ENCODE results near the gene TBXAS1.

The TBXAS1 gene

DNA sequence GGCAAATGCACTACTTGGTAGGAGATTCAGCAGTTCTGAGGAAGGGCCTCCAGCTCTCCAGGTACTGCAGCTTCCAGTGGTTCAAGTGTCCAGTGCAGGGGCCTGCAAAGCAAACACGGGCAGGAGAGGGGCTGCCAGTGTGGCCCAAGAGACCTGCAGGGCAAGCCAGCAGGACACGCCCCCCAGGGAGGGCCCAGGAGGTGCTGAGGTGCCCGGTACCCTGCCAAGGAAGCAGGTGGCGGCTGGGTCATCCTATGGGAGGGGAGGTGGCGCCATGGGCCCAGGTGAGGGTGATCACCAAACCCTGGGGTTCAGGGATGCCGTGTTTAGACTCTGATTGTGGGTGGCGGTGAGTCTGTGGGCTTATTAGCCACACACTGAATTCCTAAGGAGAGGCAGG lies 188.0 kb downstream of the TBXAS1 start:
- TF ChIP-seq, protein P1, sequence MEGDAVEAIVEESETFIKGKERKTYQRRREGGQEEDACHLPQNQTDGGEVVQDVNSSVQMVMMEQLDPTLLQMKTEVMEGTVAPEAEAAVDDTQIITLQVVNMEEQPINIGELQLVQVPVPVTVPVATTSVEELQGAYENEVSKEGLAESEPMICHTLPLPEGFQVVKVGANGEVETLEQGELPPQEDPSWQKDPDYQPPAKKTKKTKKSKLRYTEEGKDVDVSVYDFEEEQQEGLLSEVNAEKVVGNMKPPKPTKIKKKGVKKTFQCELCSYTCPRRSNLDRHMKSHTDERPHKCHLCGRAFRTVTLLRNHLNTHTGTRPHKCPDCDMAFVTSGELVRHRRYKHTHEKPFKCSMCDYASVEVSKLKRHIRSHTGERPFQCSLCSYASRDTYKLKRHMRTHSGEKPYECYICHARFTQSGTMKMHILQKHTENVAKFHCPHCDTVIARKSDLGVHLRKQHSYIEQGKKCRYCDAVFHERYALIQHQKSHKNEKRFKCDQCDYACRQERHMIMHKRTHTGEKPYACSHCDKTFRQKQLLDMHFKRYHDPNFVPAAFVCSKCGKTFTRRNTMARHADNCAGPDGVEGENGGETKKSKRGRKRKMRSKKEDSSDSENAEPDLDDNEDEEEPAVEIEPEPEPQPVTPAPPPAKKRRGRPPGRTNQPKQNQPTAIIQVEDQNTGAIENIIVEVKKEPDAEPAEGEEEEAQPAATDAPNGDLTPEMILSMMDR (conservative IDR thresholded peaks at IDR 0.05) = no peak
- H3K27ac ChIP-seq = no peak overlapping the region

DNA sequence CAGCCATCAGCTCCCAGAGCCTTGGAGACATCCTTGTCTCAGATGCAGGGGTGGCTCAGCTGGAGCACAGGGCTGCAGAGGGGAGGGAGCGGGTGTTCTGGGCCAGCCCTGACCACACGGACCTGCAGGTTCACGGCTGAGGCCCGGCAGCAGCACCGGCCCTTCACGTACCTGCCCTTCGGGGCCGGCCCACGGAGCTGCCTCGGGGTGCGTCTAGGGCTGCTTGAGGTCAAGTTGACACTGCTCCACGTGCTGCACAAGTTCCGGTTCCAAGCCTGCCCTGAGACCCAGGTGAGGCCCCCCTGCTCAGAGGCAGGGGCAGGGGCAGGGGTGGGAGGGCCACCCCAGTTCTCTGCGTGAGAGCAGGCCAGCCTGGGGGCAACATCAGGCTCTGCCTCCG lies 188.5 kb downstream of the TBXAS1 start:
- no peak overlapping the region for H3K27ac ChIP-seq
- TF ChIP-seq, protein P1 (conservative IDR thresholded peaks at IDR 0.05) = no peak

DNA sequence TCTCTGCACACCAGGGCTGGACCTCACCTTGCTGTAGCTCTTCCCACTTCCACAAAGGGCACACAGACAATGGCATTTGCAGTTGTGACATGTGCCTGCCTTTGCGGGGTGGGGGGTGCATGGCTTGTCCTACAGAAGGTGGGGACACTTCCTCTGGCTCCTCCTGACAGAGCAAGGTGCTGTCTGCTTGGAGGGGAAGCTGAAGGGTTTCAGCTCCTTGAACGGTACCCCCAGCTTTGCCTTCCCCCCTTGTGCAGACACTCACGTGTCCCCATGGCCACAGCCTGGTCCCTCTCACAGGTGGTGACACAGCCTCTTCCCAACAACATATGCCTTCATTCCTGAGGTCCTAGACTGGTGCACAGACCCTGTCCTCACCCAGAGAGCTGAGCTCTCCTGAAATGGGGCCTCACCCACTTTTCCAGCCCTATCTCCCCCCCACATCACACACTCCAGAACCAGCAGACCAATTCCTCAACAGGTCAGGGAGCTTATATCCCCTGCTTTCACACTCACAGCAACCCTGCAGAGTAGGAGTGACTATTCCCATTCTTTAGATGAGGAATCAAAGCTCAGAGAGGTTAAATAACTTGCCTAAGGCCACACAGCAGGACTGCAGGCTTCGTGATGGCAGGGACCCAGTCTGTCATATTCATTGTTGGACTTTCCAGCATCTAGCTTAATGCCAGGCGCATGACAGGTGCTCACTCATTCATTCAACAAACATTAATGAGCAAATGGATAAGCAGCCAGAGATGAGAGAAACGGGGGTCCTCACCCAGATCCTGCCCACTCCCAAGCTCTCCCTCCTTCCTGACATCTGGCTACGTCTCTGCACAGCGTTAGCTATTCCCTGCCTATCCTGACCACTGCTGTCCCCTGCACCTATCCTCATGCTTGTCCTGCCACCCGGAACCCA lies 189.3 kb downstream of the TBXAS1 start:
- TF ChIP-seq, protein P1 (conservative IDR thresholded peaks at IDR 0.05) = no peak
- no peak overlapping the region for H3K27ac ChIP-seq

DNA sequence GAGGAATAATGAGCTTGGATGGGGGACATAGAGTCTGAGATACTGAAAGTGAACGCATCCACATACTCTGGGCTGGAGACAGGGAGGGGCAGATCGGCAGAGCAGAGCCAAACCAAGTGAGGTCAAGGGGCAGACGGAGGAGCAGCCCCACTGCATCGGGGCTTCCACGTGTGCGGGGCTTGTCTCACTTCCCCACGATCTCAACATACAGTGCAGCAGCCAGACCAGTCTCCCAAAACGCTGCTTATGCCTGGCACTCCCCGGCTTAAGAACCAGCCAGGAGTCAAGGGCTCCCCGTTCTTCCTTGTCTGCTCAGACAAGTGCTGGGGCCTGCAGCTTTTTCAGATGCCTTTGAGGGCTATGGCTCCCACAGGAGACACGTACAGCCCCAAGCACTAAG lies 190.1 kb downstream of the TBXAS1 start:
- no peak overlapping the region for H3K27ac ChIP-seq
- TF ChIP-seq, protein P1 (conservative IDR thresholded peaks at IDR 0.05) = no peak

DNA sequence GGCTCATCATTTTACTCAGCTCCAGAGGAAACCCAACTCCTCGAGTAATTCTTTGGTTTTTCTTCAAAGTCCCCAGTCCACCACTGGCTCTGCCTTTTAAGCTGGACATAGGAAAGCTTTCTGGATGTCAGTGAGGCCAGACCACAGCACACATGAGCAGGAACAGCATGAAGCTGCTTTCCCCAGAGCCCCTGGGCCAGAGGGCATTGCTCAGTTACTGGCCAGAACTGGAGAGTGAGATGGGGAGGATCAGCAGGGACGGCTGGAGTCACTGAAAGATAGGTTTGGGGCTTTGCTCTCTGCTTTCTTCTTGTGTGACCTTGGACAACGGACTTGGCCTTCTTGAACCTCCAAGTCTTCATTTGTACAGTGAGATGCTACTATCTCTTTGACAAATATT lies 190.5 kb downstream of the TBXAS1 start:
- no peak overlapping the region for H3K27ac ChIP-seq
- TF ChIP-seq, protein P1 (conservative IDR thresholded peaks at IDR 0.05) = no peak

DNA sequence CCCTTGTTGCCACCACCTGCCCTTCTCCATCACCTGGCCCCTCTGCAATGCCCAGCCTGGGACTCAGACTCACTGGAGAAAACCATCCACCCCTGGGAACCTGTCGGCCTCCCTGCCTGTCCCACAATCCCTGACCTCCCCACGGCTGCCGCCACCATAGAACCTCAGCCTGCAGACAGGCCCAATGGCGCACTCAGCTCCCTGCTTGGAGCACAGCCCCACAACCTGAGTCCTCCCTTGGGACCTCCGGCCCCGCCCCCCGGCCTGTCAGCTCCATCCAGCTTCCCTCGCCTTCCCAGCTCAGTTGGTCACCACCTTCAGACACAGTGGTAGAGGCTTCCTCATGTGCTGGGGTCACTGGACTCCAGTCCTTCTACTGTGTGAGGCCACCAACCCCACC lies 192.5 kb downstream of the TBXAS1 start:
- H3K27ac ChIP-seq = no peak overlapping the region; the same call in 1 of the 2 replicates
- TF ChIP-seq, protein P1 (conservative IDR thresholded peaks at IDR 0.05) = no peak

DNA sequence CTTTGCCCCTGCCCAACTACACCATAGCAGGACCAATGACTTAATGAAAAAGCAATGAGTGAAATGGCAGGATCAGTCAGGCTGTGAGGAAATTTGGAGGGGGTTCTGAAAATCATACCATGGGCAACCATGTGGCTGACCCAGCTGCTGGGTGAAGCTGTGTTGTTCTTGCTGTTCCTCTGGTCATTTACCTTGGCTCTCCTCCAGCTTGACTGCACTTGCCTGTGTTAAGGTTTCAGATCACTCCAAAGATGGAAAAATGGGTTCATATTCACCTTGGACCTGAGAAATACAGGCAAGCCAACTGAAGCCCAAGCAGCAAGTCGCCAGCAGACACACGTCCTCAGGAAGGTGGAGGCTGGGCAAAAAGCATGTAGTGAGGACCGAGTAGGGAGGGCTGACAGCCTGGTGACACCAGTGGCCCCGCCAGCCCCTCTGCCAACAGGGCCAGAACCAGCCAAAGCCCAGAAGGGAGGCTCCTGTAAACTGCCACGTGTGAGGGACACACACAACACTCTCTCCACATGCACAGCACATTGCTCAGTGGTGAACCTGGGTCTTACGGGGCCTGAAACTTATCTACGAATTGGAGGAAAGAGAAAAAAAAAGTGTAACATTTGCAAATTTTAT lies 193.6 kb downstream of the TBXAS1 start:
- TF ChIP-seq, protein P1 (conservative IDR thresholded peaks at IDR 0.05) = no peak
- peak overlapping the region; percentile 41 for H3K27ac ChIP-seq
